HG03378 (cell line): ENCODE results near the gene MAP1B.

ENCODE experiments used
- ATAC-seq: cut with Tn5 transposase; IDR thresholded peaks from one replicate; pipeline ENCODE4 v1.9.1; 2021; ENCODE audit warnings: mild to moderate bottlenecking, moderate library complexity; ENCODE audit not compliant: unreplicated experiment

The MAP1B gene

GRCh38 chr5:72093824-72094223, 13.5 kb upstream of the MAP1B start:
- ATAC-seq: no peak

- ATAC-seq: no peak
Measured at GRCh38 chr5:72096602-72097188, 10.6 kb upstream of the MAP1B start.

GRCh38 chr5:72101828-72102227, 5.4 kb upstream of the MAP1B start:
- no peak for ATAC-seq

- ATAC-seq: no peak
Measured at GRCh38 chr5:72106817-72107130, 501 bp upstream of the MAP1B start.

- no peak for ATAC-seq
Measured at GRCh38 chr5:72107901-72108201, 576 bp downstream of the MAP1B start.

- no peak for ATAC-seq
Measured at GRCh38 chr5:72108202-72109061, 1.2 kb downstream of the MAP1B start.

GRCh38 chr5:72109062-72109411, 1.8 kb downstream of the MAP1B start:
- no peak for ATAC-seq

GRCh38 chr5:72109625-72110024, 2.4 kb downstream of the MAP1B start:
- no peak for ATAC-seq

GRCh38 chr5:72110394-72111013, 3.2 kb downstream of the MAP1B start:
- ATAC-seq: no peak

- no peak for ATAC-seq
Measured at GRCh38 chr5:72112389-72112788, 5.1 kb downstream of the MAP1B start.

GRCh38 chr5:72114629-72115028, 7.4 kb downstream of the MAP1B start:
- ATAC-seq: no peak

- ATAC-seq: no peak
Measured at GRCh38 chr5:72115296-72115695, 8.0 kb downstream of the MAP1B start.

- no peak for ATAC-seq
Measured at GRCh38 chr5:72117307-72117706, 10.0 kb downstream of the MAP1B start.

- ATAC-seq: no peak
Measured at GRCh38 chr5:72121052-72121779, 13.9 kb downstream of the MAP1B start.

- ATAC-seq: no peak
Measured at GRCh38 chr5:72121780-72122445, 14.6 kb downstream of the MAP1B start.

GRCh38 chr5:72122602-72123001, 15.3 kb downstream of the MAP1B start:
- ATAC-seq: no peak

- ATAC-seq: no peak
Measured at GRCh38 chr5:72123764-72124376, 16.6 kb downstream of the MAP1B start.

GRCh38 chr5:72125271-72125940, 18.1 kb downstream of the MAP1B start:
- no peak for ATAC-seq

- no peak for ATAC-seq
Measured at GRCh38 chr5:72125941-72126620, 18.8 kb downstream of the MAP1B start.

GRCh38 chr5:72126796-72127195, 19.5 kb downstream of the MAP1B start:
- no peak for ATAC-seq
